Measurements from ENCODE around the gene USP48.

The USP48 gene

DNA sequence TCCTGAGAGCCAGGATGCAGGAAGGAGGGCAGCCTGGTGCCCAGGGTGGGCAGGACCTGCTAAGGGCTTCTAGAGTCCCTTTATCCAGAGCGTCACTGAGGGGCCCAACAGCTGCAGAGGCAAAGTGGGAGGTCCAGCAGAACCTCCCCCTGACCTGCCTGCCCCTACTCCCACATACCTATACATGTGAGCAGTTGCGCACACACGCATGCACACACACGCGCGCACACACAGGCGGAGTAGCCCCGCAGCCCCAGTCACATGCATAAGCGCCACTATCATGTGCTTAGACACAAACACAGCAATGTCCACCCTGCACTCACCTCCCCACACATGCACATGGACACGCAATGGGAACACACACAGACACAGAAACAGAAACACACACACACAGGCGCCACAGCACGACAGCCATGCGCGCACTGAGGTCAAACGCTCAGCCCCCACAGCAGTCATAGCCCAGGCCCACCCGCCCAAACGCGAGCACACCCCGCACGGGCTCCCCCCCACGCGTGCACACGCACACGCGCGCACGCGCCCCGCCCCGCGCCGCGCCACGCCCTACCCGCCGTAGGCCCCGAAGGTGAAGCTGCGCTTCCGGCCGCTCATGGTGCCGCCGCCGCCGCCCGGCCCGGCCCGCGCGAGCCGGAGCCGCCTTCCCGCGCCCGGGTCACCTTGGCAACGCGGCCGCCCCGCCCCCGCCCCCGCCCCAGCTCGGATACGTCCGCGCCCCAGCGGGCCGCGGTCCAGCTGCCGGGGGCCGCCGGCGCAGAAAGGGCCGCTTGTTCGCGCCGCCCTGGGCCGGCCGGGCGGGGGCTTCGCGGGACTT lies 131.5 kb downstream of the USP48 start:
- no peaks in the 10 kb centered on the region for H4K20me1 ChIP-seq (ENCODE audit: insufficient read depth, low read length)
- no peaks in the 10 kb centered on the region for H3K36me3 ChIP-seq (replicated peaks; ENCODE audit: low read depth, low read length)
- H3K4me3 ChIP-seq (ENCODE audit: low read length): peak overlapping the region; percentile 95
- H3K27me3 ChIP-seq (ENCODE audit: low read depth, low read length): no peaks in the 10 kb centered on the region
- H3K27ac ChIP-seq (ENCODE audit: low read length): no peak overlapping the region
- no peaks in the 10 kb centered on the region for H3K9me3 ChIP-seq (ENCODE audit: insufficient read depth, low read length)
- peak overlapping the region; percentile 95 for H3K4me2 ChIP-seq (ENCODE audit: low read length)
- TF ChIP-seq EZH2phosphoT487 (IDR thresholded peaks at IDR 0.05; ENCODE audit: low read depth): no peak
- TF ChIP-seq CTCF (IDR thresholded peaks at IDR 0.05; ENCODE audit: low read depth, low read length): no peak
- H2AFZ ChIP-seq (ENCODE audit: low read depth, low read length): no peak overlapping the region
- peak overlapping the region; percentile 67 for H3K9ac ChIP-seq (ENCODE audit: low read length)
- H3K4me1 ChIP-seq (ENCODE audit: low read length): peaks cover 10% of the 10 kb centered on the region; the same call in 1 of the 2 replicates
- H3K79me2 ChIP-seq (ENCODE audit: low read length): no peaks in the 10 kb centered on the region

GRCh38 chr1:21650400-21650799 lies 132.5 kb downstream of the USP48 start:
- Histone ChIP-seq H3K9ac (ENCODE audit: low read length) (no peak overlapping the region), H3K4me3 (ENCODE audit: low read length) (peak overlapping the region; percentile 95), H3K27me3 (ENCODE audit: low read depth, low read length) (no peaks in the 10 kb centered on the region), H2AFZ (ENCODE audit: low read depth, low read length) (no peak overlapping the region), H4K20me1 (ENCODE audit: insufficient read depth, low read length) (no peaks in the 10 kb centered on the region), H3K79me2 (ENCODE audit: low read length) (no peaks in the 10 kb centered on the region), H3K27ac (ENCODE audit: low read length) (no peak overlapping the region), H3K4me2 (ENCODE audit: low read length) (peak overlapping the region; percentile 95; the same call in 1 of the 2 replicates), H3K4me1 (ENCODE audit: low read length) (peaks cover 16% of the 10 kb centered on the region; the same call in 1 of the 2 replicates), H3K9me3 (ENCODE audit: insufficient read depth, low read length) (no peaks in the 10 kb centered on the region), H3K36me3 (replicated peaks; ENCODE audit: low read depth, low read length) (no peaks in the 10 kb centered on the region)
- no peak for TF ChIP-seq EZH2phosphoT487 (IDR thresholded peaks at IDR 0.05; ENCODE audit: low read depth)
- no peak for TF ChIP-seq CTCF (IDR thresholded peaks at IDR 0.05; ENCODE audit: low read depth, low read length)

DNA sequence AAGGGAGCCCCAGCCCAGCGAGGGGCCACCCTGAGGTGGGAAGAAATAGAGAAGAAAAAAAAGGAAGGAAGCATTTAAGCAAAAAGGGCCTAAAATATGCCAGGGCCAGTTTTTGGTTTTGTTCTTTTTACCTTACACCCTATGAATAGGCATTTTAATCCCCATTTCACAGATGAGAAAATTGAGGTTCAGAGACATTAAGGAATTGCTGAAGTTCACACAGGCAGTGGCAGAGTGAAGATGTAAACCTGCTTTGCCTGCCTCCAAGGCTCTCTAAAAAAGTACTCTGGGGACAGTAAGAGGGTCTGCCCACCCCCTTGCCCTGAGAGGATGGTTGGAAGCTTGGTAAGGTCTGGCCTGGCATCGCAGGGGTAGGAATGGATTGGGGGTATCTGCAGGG lies 133.6 kb downstream of the USP48 start:
- H3K79me2 ChIP-seq (ENCODE audit: low read length): no peaks in the 10 kb centered on the region
- H3K4me2 ChIP-seq (ENCODE audit: low read length): no peak overlapping the region

More for the DNA sequence above, 133.6 kb downstream of the USP48 start:
- Histone ChIP-seq H3K27ac (ENCODE audit: low read length) (no peak overlapping the region), H2AFZ (ENCODE audit: low read depth, low read length) (no peak overlapping the region), H3K36me3 (replicated peaks; ENCODE audit: low read depth, low read length) (no peaks in the 10 kb centered on the region), H3K4me1 (ENCODE audit: low read length) (peaks cover 16% of the 10 kb centered on the region; the same call in 1 of the 2 replicates), H3K27me3 (ENCODE audit: low read depth, low read length) (no peaks in the 10 kb centered on the region), H3K9me3 (ENCODE audit: insufficient read depth, low read length) (no peaks in the 10 kb centered on the region), H4K20me1 (ENCODE audit: insufficient read depth, low read length) (no peaks in the 10 kb centered on the region), H3K9ac (ENCODE audit: low read length) (no peak overlapping the region), H3K4me3 (ENCODE audit: low read length) (no peak overlapping the region)
- TF ChIP-seq EZH2phosphoT487 (IDR thresholded peaks at IDR 0.05; ENCODE audit: low read depth): no peak
- TF ChIP-seq CTCF (IDR thresholded peaks at IDR 0.05; ENCODE audit: low read depth, low read length): no peak
